K562 (cell line): ENCODE results near the gene HDAC7. TPM values are rescaled to one million over a fixed set of nuclear protein-coding genes. Genes with fewer than 3 reads are reported as not detected.
A peak's percentile ranks its signal among the peaks of the same experiment; 100 is the strongest.

Experiments
- CAMTA2 ChIP-seq: fragments of 250-450 bp; sonication (Bioruptor Pico); conservative IDR thresholded peaks from 2 replicates; pipeline ENCODE4 v1.5.1; 2022
- CC2D1A ChIP-seq: fragments of 450-650 bp; IDR thresholded peaks from 2 replicates; pipeline ENCODE4 v1.6.1; 2017; ENCODE audit warnings: mild to moderate bottlenecking
- EWSR1 ChIP-seq: fragments of 450-650 bp; IDR thresholded peaks from 2 replicates; pipeline ENCODE4 v1.6.1; 2018; ENCODE audit warnings: borderline replicate concordance, mild to moderate bottlenecking, low read depth, moderate library complexity; ENCODE audit not compliant: partially characterized antibody
- GATAD2A ChIP-seq: fragments of 450-650 bp; IDR thresholded peaks from 2 replicates; pipeline ENCODE4 v1.6.1; 2017
- HCFC1 ChIP-seq: IDR thresholded peaks from 2 replicates; pipeline ENCODE4 v1.6.1; 2012; ENCODE audit warnings: low read depth, low read length, improper control_type of control experiment
- HNRNPH1 ChIP-seq: fragments of 200-400 bp; formaldehyde crosslinking; optimal IDR thresholded peaks from 2 replicates; pipeline ENCODE3; 2017; ENCODE audit warnings: low read depth, mild to moderate bottlenecking, low read length, moderate library complexity
- HNRNPL ChIP-seq: fragments of 200-400 bp; formaldehyde crosslinking; IDR thresholded peaks from 2 replicates; pipeline ENCODE4 v1.6.1; 2017; ENCODE audit warnings: low read depth, mild to moderate bottlenecking, low read length
- KAT7 ChIP-seq: sonication (generic); formaldehyde crosslinking; IDR thresholded peaks from 2 replicates; pipeline ENCODE4 v1.8.0; 2022; ENCODE audit warnings: missing genetic modification reagents, mild to moderate bottlenecking, borderline replicate concordance
- KDM5B ChIP-seq: fragments of 200-600 bp; sonication (generic); IDR thresholded peaks from 2 replicates; pipeline ENCODE4 v1.6.1; 2012; ENCODE audit warnings: low read depth, mild to moderate bottlenecking, moderate library complexity, low read length, control low read depth, inconsistent platforms; ENCODE audit not compliant: insufficient replicate concordance
- MAFG ChIP-seq: fragments of 450-650 bp; conservative IDR thresholded peaks from 2 replicates; pipeline ENCODE4 v1.6.1; 2016; ENCODE audit warnings: missing genetic modification characterization, missing compliant biosample characterization
- PHB ChIP-seq: fragments of 250-450 bp; sonication (Bioruptor Pico); IDR thresholded peaks from 2 replicates; pipeline ENCODE4 v1.5.0; 2021
- POLR2A ChIP-seq: fragments of 450-650 bp; conservative IDR thresholded peaks from 2 replicates; pipeline ENCODE4 v1.6.1; 2016
- PRDM10 ChIP-seq: fragments of 450-650 bp; IDR thresholded peaks from 2 replicates; pipeline ENCODE4 v1.6.1; 2018; ENCODE audit not compliant: partially characterized antibody
- RBFOX2 ChIP-seq: fragments of 200-400 bp; formaldehyde crosslinking; IDR thresholded peaks from 2 replicates; pipeline ENCODE4 v1.6.1; 2017; ENCODE audit warnings: low read depth, mild to moderate bottlenecking, low read length, moderate library complexity
- XRCC3 ChIP-seq: fragments of 450-650 bp; IDR thresholded peaks from 2 replicates; pipeline ENCODE4 v1.6.1; 2017; ENCODE audit warnings: mild to moderate bottlenecking, moderate library complexity
- ZBTB12 ChIP-seq: fragments of 250-450 bp; sonication (Bioruptor Pico); IDR thresholded peaks from 2 replicates; pipeline ENCODE4 v1.4.0; 2020
- ZNF449 ChIP-seq: fragments of 250-450 bp; sonication (Bioruptor Pico); IDR thresholded peaks from 2 replicates; pipeline ENCODE4 v1.8.0; 2022; ENCODE audit warnings: moderate library complexity, mild to moderate bottlenecking, inconsistent platforms
- polyA plus RNA-seq, 8 experiments: library from polyadenylated mRNA; depleted of rRNA in 4 of 8; stranded (reverse) in 5 of 8; unstranded in 3 of 8; fragments of >200 nt; fragmentation: Nextera tagmentation in 2 of 8; fragmentation: Illumina TruSeq in 1 of 8; extraction: Ambion mirVana in 2 of 8; extraction: Trizol in 1 of 8; gene quantifications; 2 replicates each; pipeline versions ENCODE4 v1.2.1 to v1.2.3, GENCODE V29; 2011 to 2014; ENCODE audit warnings: inconsistent platforms in 1 of 8, missing spikeins in 1 of 8
- total RNA-seq, 7 experiments: library from RNA; depleted of rRNA in 6 of 7; stranded (reverse); fragments of >200 nt in 6 of 7; fragmentation: Illumina TruSeq in 2 of 7; extraction: Trizol in 2 of 7; gene quantifications; 2 replicates each; pipeline versions ENCODE4 v1.2.1 to v1.2.3, GENCODE V29; 2011 to 2021; ENCODE audit warnings: low replicate concordance in 1 of 7
- TF ChIP-seq, protein P1 (sequence below): sonication (generic); formaldehyde crosslinking; IDR thresholded peaks from 2 replicates; pipeline ENCODE4 v1.8.0; 2022; ENCODE audit warnings: missing genetic modification reagents, mild to moderate bottlenecking, borderline replicate concordance

HDAC7 gene
- total and polyA plus RNA-seq, 9 of the 15 experiments (the other 6 are each of a cell fraction or from before 2014, with no cell fraction given): 2.5 to 129 (median 31.1) TPM

DNA sequence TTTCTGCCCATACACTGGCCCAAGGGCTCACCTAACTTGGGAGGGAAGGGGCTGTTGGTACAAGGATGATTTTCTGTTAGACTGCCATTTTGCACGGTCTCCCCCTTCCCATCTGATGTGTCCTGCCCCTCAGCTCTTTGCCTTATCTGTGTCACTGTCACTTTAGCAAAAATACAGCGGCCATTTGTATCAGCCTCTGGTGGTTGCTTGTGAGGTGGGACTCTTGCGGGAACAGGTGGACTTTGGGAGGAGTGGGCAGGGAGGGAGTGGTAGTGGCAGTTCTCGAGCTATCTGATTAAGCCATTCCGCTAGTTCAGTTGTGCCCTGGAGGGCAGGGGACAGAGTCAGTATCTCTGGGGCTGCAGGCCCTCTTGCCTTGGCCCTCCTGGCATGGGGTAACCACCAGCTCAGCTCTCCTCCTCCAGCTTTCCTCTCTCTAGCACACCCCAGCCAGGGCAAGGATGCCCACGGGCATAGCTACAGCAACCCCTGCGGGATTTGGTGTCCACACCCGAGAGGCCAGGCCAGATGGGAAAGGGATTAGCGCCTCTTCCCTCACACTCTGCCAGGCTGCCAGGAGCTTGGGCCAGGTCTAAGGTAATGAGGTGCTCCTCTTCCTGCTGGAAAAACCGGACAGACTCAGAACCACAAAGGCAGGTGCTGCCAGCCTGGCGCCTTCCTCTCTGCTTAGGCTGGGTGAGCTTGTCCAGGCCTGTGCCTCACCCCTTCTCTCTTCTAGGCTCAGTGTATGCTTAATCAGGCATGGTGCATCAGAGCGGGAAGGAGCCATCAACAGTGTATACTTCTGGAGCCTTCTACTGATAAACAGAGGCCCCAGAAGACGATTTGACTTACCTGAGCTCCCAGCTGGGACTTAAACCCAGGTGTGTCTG, 38.0 kb downstream of the HDAC7 start (continued):
- TF ChIP-seq PRDM10: no peak
- no peak for TF ChIP-seq EWSR1
- no peak for TF ChIP-seq GATAD2A
- TF ChIP-seq CC2D1A: no peak
- TF ChIP-seq HNRNPH1: no peak
- TF ChIP-seq ZNF449 (CRISPR knock-in tag): no peak
- no peak for TF ChIP-seq XRCC3
- peak; percentile 59; the same call in 1 of the 2 replicates for TF ChIP-seq POLR2A
- TF ChIP-seq KDM5B: no peak
- TF ChIP-seq, protein P1, sequence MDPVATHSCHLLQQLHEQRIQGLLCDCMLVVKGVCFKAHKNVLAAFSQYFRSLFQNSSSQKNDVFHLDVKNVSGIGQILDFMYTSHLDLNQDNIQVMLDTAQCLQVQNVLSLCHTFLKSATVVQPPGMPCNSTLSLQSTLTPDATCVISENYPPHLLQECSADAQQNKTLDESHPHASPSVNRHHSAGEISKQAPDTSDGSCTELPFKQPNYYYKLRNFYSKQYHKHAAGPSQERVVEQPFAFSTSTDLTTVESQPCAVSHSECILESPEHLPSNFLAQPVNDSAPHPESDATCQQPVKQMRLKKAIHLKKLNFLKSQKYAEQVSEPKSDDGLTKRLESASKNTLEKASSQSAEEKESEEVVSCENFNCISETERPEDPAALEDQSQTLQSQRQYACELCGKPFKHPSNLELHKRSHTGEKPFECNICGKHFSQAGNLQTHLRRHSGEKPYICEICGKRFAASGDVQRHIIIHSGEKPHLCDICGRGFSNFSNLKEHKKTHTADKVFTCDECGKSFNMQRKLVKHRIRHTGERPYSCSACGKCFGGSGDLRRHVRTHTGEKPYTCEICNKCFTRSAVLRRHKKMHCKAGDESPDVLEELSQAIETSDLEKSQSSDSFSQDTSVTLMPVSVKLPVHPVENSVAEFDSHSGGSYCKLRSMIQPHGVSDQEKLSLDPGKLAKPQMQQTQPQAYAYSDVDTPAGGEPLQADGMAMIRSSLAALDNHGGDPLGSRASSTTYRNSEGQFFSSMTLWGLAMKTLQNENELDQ: no peak
- TF ChIP-seq KAT7 (CRISPR knock-in tag): no peak
- TF ChIP-seq CAMTA2 (CRISPR knock-in tag): 0 out of 2 replicates have a peak, but pooled peaks have one; percentile 9
- no peak for TF ChIP-seq ZBTB12 (CRISPR knock-in tag)
- TF ChIP-seq MAFG (tag): no peak
- TF ChIP-seq PHB (CRISPR knock-in tag): 0 out of 2 replicates have a peak, but pooled peaks have one; percentile 17
- TF ChIP-seq RBFOX2: peak; percentile 59
- peak; percentile 51; the same call in 1 of the 2 replicates for TF ChIP-seq HNRNPL
- TF ChIP-seq HCFC1: no peak
